Measurements from ENCODE around the gene BDH2. TPM values are rescaled to one million over a fixed set of nuclear protein-coding genes. Genes with fewer than 3 reads are reported as not detected.

The BDH2 gene
- total RNA-seq, 2 donors from 2014 or later: 32.8 to 36.4 TPM

DNA sequence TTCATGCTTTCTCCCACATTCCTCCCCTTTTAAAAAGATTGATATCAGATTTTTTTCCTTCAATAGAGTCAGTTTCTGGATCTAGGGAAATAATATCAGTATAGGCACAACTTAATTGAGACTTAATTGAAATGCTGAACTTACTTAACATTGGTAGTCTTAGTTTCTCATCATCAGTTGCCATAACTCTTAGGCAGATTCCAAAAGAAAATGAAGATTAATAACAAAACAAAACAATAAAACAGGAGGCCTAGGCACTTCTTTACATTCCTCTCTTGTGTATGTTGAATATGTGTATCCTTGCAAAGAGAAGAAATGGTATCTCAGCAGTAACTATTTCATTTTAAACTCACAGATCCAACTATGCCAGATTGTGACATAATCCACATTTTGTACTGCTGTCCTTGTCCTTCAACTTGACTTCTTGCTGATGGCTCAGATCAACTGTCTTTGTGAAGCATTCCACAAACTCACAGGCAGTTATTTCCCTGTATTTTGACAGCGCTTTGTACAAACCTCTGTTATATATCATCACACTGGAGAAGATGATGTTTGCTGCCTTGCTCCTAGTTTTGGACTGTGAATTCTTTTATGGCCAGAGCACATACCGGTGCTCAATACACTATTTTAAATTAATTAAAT lies 14.0 kb downstream of the BDH2 start:
- Histone ChIP-seq H3K9me3 (no peaks in the 10 kb centered on the region), H3K27ac (no peak overlapping the region), H3K4me1 (no peaks in the 10 kb centered on the region), H3K36me3 (peaks cover 66% of the 10 kb centered on the region), H3K27me3 (no peaks in the 10 kb centered on the region), H3K4me3 (no peak overlapping the region)
- TF ChIP-seq, protein P1, sequence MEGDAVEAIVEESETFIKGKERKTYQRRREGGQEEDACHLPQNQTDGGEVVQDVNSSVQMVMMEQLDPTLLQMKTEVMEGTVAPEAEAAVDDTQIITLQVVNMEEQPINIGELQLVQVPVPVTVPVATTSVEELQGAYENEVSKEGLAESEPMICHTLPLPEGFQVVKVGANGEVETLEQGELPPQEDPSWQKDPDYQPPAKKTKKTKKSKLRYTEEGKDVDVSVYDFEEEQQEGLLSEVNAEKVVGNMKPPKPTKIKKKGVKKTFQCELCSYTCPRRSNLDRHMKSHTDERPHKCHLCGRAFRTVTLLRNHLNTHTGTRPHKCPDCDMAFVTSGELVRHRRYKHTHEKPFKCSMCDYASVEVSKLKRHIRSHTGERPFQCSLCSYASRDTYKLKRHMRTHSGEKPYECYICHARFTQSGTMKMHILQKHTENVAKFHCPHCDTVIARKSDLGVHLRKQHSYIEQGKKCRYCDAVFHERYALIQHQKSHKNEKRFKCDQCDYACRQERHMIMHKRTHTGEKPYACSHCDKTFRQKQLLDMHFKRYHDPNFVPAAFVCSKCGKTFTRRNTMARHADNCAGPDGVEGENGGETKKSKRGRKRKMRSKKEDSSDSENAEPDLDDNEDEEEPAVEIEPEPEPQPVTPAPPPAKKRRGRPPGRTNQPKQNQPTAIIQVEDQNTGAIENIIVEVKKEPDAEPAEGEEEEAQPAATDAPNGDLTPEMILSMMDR (IDR thresholded peaks at IDR 0.05): no peak
- DNase-seq (ENCODE audit: low spot score): no peak

DNA sequence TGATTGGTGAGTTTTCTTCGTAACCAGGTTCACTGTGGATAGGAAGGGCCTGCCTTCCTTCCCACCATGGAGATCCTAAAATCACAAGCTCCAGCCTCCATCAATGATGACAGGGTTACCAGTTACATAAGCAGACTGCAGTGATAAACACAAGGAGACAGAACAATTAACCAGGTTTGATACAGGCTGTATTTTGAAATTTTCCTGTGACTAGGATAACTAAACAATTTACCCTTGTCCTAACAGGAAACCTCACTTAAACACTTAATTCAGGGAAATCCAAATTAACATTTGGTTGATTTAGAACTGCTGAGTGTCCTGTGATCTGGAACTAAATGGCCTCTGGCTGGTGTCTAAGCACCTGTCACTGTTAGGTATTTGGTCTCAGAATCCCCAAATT lies 20.0 kb downstream of the BDH2 start:
- Histone ChIP-seq H3K9me3 (no peaks in the 10 kb centered on the region), H3K27me3 (no peaks in the 10 kb centered on the region), H3K4me3 (no peak overlapping the region), H3K36me3 (peaks cover 14% of the 10 kb centered on the region), H3K27ac (no peak overlapping the region), H3K4me1 (peaks cover 0 to 12% of the 10 kb centered on the region in 2 donors)
- DNase-seq (ENCODE audit: low spot score): no peak
- TF ChIP-seq, protein P1 (IDR thresholded peaks at IDR 0.05): no peak

DNA sequence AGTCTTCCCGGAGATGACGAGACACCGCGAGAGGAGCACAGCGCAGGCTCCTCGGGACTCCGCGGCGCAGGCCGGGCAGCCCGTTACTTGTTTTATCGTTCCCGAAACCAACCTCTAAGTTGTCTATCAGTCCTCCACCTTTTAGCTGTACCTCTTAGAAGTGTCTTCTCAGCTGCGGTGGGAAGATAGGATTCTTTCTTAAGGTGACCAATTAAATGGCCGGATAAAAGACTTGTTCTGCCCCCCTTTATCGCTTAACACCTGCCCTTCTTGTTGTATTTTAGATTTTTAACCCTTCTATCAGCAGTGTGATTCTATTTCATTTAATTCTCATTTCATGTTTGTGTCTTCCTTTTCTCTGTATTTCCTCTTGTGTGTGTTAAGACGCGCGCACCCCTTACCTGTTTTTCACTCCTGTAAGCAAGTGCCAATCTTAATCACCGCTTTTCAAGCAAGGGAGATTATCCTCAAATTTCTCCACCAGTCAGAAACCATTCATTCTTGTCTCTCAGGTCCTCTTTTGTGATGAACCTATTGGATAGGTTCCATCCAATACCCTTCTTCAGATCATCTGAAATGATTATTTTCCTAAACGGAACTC lies 22.8 kb downstream of the BDH2 start, which contains the start of gene SLC9B2:
Gene SLC9B2 (minus strand): TSS at position 15 of the 601 bp plus-strand sequence. CDS start 9,211 bp downstream, outside the sequence.
- Histone ChIP-seq H3K27ac (peak within 1 kb of the TSS; percentile 87 to 90), H3K9me3 (no peaks in the 10 kb centered on the region), H3K4me3 (peak within 1 kb of the TSS; percentile 45 to 71), H3K36me3 (peaks cover 11% of the 10 kb centered on the region), H3K4me1 (peaks cover 0 to 15% of the 10 kb centered on the region in 2 donors), H3K27me3 (no peaks in the 10 kb centered on the region)
- TF ChIP-seq, protein P1 (IDR thresholded peaks at IDR 0.05): no peak
- DNase-seq (ENCODE audit: low spot score): no peak

DNA sequence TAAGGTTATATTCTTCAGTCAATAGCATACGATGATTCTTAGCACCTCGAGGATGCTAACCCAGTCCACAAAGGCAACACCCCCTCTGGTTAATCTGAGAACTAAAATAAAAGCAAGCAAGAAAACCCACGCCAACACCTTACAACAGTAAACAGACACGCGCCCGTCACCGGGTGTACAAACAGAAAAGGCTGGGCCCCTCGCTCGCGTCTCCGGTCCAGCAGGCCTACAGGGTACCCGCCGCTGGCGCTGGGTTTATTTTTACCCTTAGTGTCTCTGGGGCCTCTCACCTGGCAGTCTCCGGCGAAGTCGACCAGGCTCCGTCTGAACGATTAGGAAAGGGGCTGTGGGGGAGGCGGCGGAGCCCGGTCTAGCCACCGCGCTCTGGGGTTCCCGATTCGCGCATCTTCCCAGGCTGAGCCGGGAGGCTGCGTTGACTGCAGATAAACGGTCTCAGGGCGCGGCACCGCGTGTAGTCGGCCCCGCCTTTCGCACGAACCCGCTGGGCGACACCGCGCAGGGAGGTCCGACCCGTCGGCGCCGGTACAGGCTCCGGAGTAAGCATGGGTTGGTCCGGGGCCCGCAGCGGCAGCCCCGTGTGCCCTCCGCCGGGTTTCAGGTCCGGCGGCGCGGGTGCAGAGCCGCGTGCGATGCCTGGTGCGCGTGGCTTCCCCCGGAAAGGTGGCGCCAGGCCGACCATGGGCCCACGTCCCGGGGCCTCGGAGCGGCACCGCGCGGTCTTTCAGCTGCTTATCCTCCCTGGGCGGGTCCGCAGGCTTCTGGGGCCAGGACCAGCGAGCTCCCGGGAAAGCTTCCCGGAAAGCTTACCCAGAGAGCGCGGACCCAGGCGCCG lies 23.5 kb downstream of the BDH2 start:
- H3K27ac ChIP-seq: peak overlapping the region; percentile 87 to 90
- TF ChIP-seq, protein P1 (IDR thresholded peaks at IDR 0.05): peak in 1 of 2 donors; percentile 10
- peak; percentile 70 for DNase-seq (ENCODE audit: low spot score)
- H3K9me3 ChIP-seq: no peaks in the 10 kb centered on the region
- H3K27me3 ChIP-seq: no peaks in the 10 kb centered on the region
- peaks cover 0 to 15% of the 10 kb centered on the region in 2 donors for H3K4me1 ChIP-seq
- peak overlapping the region; percentile 45 to 71 for H3K4me3 ChIP-seq
- H3K36me3 ChIP-seq: peaks cover 4% of the 10 kb centered on the region

DNA sequence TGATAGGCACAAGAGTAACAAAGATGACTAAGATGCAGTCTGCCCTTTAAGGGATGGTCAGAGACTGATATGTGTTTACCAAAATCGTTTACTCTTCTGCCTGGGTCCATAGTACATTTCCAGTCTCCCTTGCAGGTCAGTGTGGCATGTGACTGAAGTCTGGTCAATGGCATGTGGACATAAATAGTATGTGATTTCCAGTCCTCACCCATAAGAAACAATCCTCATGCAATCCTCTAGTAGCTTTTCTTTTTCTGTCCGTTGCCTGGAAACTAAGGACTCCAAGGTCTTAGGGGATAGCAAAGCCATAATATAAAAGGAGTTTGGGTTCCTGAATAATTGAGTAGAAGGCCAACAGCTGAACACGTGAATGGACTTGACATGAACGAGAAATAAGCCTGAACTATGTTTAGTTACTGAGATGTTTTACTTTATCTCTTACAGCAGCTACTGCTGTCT lies 24.2 kb downstream of the BDH2 start:
- no peak for DNase-seq (ENCODE audit: low spot score)
- peak overlapping the region; percentile 45 to 71 for H3K4me3 ChIP-seq
- TF ChIP-seq, protein P1 (IDR thresholded peaks at IDR 0.05): no peak
- no peaks in the 10 kb centered on the region for H3K9me3 ChIP-seq
- no peaks in the 10 kb centered on the region for H3K27me3 ChIP-seq
- H3K27ac ChIP-seq: peak overlapping the region; percentile 87 to 90
- H3K36me3 ChIP-seq: peaks cover 4% of the 10 kb centered on the region
- H3K4me1 ChIP-seq: peaks cover 0 to 15% of the 10 kb centered on the region in 2 donors

Data from right atrium auricular region (tissue), 2 donors.